ENCODE data around the gene POP4. TPM values are rescaled to one million over a fixed set of nuclear protein-coding genes. Genes with fewer than 3 reads are reported as not detected.
A peak's percentile ranks its signal among the peaks of the same experiment; 100 is the strongest.

POP4 gene
- total RNA-seq, 4 donors from 2014 or later, result 46.3 to 56.5 (median 54.8) TPM

GRCh38 chr19:29610574-29611271 lies 4.6 kb downstream of the POP4 start:
- Histone ChIP-seq H3K9me3 (no peaks in the 10 kb centered on the region), H3K27ac (no peak overlapping the region), H3K4me3 (no peak overlapping the region), H3K27me3 (no peaks in the 10 kb centered on the region), H3K4me1 (peaks cover 7 to 21% (median 9%) of the 10 kb centered on the region in 3 donors), H3K36me3 (peaks cover 34 to 74% (median 54%) of the 10 kb centered on the region in 3 donors)
- TF ChIP-seq CTCF (IDR thresholded peaks at IDR 0.05) (peak; percentile 69 to 87 (median 84)), POLR2A (IDR thresholded peaks at IDR 0.05) (no peak)
- intact Hi-C loops (cut with DNase I), result loop anchor here (10.0 kb wide), 1 partner anchor 84 kb away; no protein-coding TSS in a partner anchor
- peak; percentile 20 for DNase-seq
- 27% methylated on average over 4 to 8 of the region's 19 CpGs for WGBS, 2 donors

- Histone ChIP-seq H3K9me3 (no peaks in the 10 kb centered on the region), H3K36me3 (peaks cover 42 to 86% (median 60%) of the 10 kb centered on the region in 3 donors), H3K27me3 (no peaks in the 10 kb centered on the region), H3K4me3 (no peak overlapping the region), H3K27ac (no peak overlapping the region), H3K4me1 (peaks cover under 1 to 14% (median 2%) of the 10 kb centered on the region in 3 donors)
- intact Hi-C loops (cut with DNase I), result loop anchor here (10.0 kb wide), 1 partner anchor 83 kb away; no protein-coding TSS in a partner anchor
- DNase-seq, result no peak
- no peak for TF ChIP-seq CTCF (IDR thresholded peaks at IDR 0.05)
- TF ChIP-seq POLR2A (IDR thresholded peaks at IDR 0.05), result no peak
- 94% methylated on average over 3 to 9 of the region's 9 CpGs for WGBS, 2 donors
Observed at GRCh38 chr19:29612121-29612520, 6.0 kb downstream of the POP4 start.

GRCh38 chr19:29612801-29613595 lies 6.9 kb downstream of the POP4 start:
- 89 to 94% methylated on average over 11 to 14 of the region's 21 CpGs for WGBS, 2 donors
- Histone ChIP-seq H3K9me3 (no peaks in the 10 kb centered on the region), H3K36me3 (peaks cover 42 to 86% (median 60%) of the 10 kb centered on the region in 3 donors), H3K4me3 (no peak overlapping the region), H3K4me1 (peaks cover 0 to 10% (median 0%) of the 10 kb centered on the region in 3 donors), H3K27ac (no peak overlapping the region), H3K27me3 (no peaks in the 10 kb centered on the region)
- DNase-seq, result no peak
- TF ChIP-seq POLR2A (IDR thresholded peaks at IDR 0.05) (no peak), CTCF (IDR thresholded peaks at IDR 0.05) (no peak)
- intact Hi-C loops (cut with DNase I), result loop anchor here (10.0 kb wide), 1 partner anchor 82 kb away; no protein-coding TSS in a partner anchor

DNA sequence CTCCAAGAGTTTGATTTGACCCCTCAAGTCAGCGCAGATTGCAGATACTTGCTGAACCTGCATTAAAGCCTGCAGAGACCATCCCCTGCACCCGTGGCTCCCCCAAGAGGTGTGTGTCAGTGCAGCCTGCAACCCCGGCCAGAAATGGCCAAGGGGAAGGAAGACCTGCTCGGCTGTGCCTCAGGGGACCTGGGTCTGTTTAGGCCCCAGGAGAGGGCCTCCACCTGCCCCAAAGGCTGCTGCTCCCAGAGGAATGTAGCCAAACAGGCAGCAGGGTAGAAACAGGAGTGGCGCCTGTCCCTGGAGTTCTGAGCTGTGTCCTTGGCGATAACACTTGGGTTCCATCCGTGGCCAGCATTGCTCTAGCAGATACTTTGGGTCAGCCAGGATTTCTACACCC lies 8.0 kb downstream of the POP4 start:
- H3K9me3 ChIP-seq, result no peaks in the 10 kb centered on the region
- peaks cover 0 to 10% (median 0%) of the 10 kb centered on the region in 3 donors for H3K4me1 ChIP-seq
- no peak overlapping the region for H3K4me3 ChIP-seq
- H3K36me3 ChIP-seq, result peaks cover 38 to 78% (median 56%) of the 10 kb centered on the region in 3 donors
- H3K27ac ChIP-seq, result no peak overlapping the region
- no peaks in the 10 kb centered on the region for H3K27me3 ChIP-seq
- TF ChIP-seq CTCF (IDR thresholded peaks at IDR 0.05) (no peak), POLR2A (IDR thresholded peaks at IDR 0.05) (no peak)
- 86 to 88% methylated on average over 5 to 6 of the region's 7 CpGs for WGBS, 2 donors
- DNase-seq, result no peak
- intact Hi-C loops (cut with DNase I), result loop anchor here (10.0 kb wide), 1 partner anchor 81 kb away; no protein-coding TSS in a partner anchor

Measured in esophagus squamous epithelium (tissue), 5 donors.